Measurements from ENCODE around the gene CRB3. TPM values are rescaled to one million over a fixed set of nuclear protein-coding genes. Genes with fewer than 3 reads are reported as not detected.

Gene CRB3
- total RNA-seq, 1 experiment from 2014 or later = 53.9 TPM

- intact Hi-C loops (cut with micrococcal nuclease; ENCODE audit: unreplicated experiment) = loop anchor here (1.0 kb wide), 1 partner anchor 17 kb away; no protein-coding TSS in a partner anchor
- Histone ChIP-seq H3K27me3 (replicated peaks; ENCODE audit: control insufficient read depth, insufficient read depth, low read length) (no peaks in the 10 kb centered on the region), H3K4me1 (no peaks in the 10 kb centered on the region), H3K9me3 (no peaks in the 10 kb centered on the region), H3K36me3 (ENCODE audit: control insufficient read depth, insufficient read depth, low read length) (peaks cover 3% of the 10 kb centered on the region), H3K4me3 (ENCODE audit: low read depth, low read length) (peak within 1 kb of the TSS; percentile 50)
- peak within 1 kb of the TSS; percentile 87 for H3K27ac Mint-ChIP-seq (ENCODE audit: unreplicated experiment)
- ChIA-PET POLR2A (interaction anchor here (0.8 to 1.4 kb wide), 2 partner anchors 34 to 87 kb away, joined by 3 to 9 read pairs; partner anchors contain the start of genes ALKBH7 and KHSRP), CTCF (interaction anchor here (0.6 to 0.7 kb wide), 2 partner anchors 34 to 883 kb away, joined by 3 read pairs; partner anchors contain the start of gene KHSRP)
- no peaks in the 10 kb centered on the region for H3K9me3 Mint-ChIP-seq (ENCODE audit: unreplicated experiment)
- peaks cover 35% of the 10 kb centered on the region for H3K36me3 Mint-ChIP-seq (ENCODE audit: insufficient read depth, unreplicated experiment)
- TF ChIP-seq CTCF (IDR thresholded peaks at IDR 0.05; ENCODE audit: insufficient read depth in 1 of 2, low read depth in 1 of 2, low read length in 1 of 2, severe bottlenecking in 1 of 2, unreplicated experiment in 1 of 2) = no peak
- peak within 1 kb of the TSS; percentile 86 for H3K4me3 Mint-ChIP-seq (ENCODE audit: unreplicated experiment)
- H3K27me3 Mint-ChIP-seq (ENCODE audit: insufficient read depth, unreplicated experiment) = no peaks in the 10 kb centered on the region
- peak; percentile 84 to 85 for DNase-seq
- BruUV-seq (replicated peaks) = no TSS peak
- H3K4me1 Mint-ChIP-seq (ENCODE audit: low read depth, unreplicated experiment) = peaks cover 7% of the 10 kb centered on the region
Observed at GRCh38 chr19:6459262-6460098, 4.6 kb upstream of the CRB3 start, which contains the start of gene SLC25A23. TSS of gene SLC25A23 (minus strand) at chr19:6459792. CDS start at chr19:6459628, 164 bp downstream.

GRCh38 chr19:6460099-6460884 lies 3.8 kb upstream of the CRB3 start:
- Mint-ChIP-seq H3K4me1 (ENCODE audit: low read depth, unreplicated experiment) (peaks cover 15% of the 10 kb centered on the region), H3K4me3 (ENCODE audit: unreplicated experiment) (peak overlapping the region; percentile 86), H3K27me3 (ENCODE audit: insufficient read depth, unreplicated experiment) (no peaks in the 10 kb centered on the region), H3K36me3 (ENCODE audit: insufficient read depth, unreplicated experiment) (peaks cover 37% of the 10 kb centered on the region), H3K9me3 (ENCODE audit: unreplicated experiment) (no peaks in the 10 kb centered on the region), H3K27ac (ENCODE audit: unreplicated experiment) (peak overlapping the region; percentile 87)
- ChIA-PET CTCF (interaction anchor here (0.6 to 0.7 kb wide), 2 partner anchors 35 to 882 kb away, joined by 3 read pairs; partner anchors contain the start of gene KHSRP), POLR2A (interaction anchor here (1.4 kb wide), 1 partner anchor 35 kb away, joined by 9 read pairs; the partner anchor contains the start of gene KHSRP)
- intact Hi-C loops (cut with micrococcal nuclease; ENCODE audit: unreplicated experiment) = loop anchor here (1.0 kb wide), 1 partner anchor 16 kb away; no protein-coding TSS in a partner anchor
- TF ChIP-seq CTCF (IDR thresholded peaks at IDR 0.05; ENCODE audit: insufficient read depth in 1 of 2, low read depth in 1 of 2, low read length in 1 of 2, severe bottlenecking in 1 of 2, unreplicated experiment in 1 of 2) = peak; percentile 55 to 65
- Histone ChIP-seq H3K27me3 (replicated peaks; ENCODE audit: control insufficient read depth, insufficient read depth, low read length) (no peaks in the 10 kb centered on the region), H3K36me3 (ENCODE audit: control insufficient read depth, insufficient read depth, low read length) (peaks cover 3% of the 10 kb centered on the region), H3K9me3 (no peaks in the 10 kb centered on the region), H3K4me1 (no peaks in the 10 kb centered on the region), H3K4me3 (ENCODE audit: low read depth, low read length) (peak overlapping the region; percentile 50)
- peak; percentile 98 for DNase-seq
- BruUV-seq (replicated peaks) = TSS peak; percentile 70

- peaks cover 56% of the 10 kb centered on the region for H3K36me3 Mint-ChIP-seq (ENCODE audit: insufficient read depth, unreplicated experiment)
- H3K4me3 Mint-ChIP-seq (ENCODE audit: unreplicated experiment) = peak overlapping the region; percentile 98
- no peaks in the 10 kb centered on the region for H3K4me1 ChIP-seq
- H3K4me1 Mint-ChIP-seq (ENCODE audit: low read depth, unreplicated experiment) = peaks cover 13% of the 10 kb centered on the region
- no peaks in the 10 kb centered on the region for H3K9me3 ChIP-seq
- intact Hi-C loops (cut with micrococcal nuclease; ENCODE audit: unreplicated experiment) = loop anchor here (2.0 kb wide), 1 partner anchor 40 kb away; the partner anchor contains the start of gene KHSRP
- H3K27me3 ChIP-seq (replicated peaks; ENCODE audit: control insufficient read depth, insufficient read depth, low read length) = no peaks in the 10 kb centered on the region
- POLR2A ChIA-PET = interaction anchor here (1.2 kb wide), 1 partner anchor 11 kb away, joined by 4 read pairs; no protein-coding TSS in a partner anchor
- CTCF ChIA-PET = interaction anchor here (1.5 kb wide), 1 partner anchor 11 kb away, joined by 3 read pairs; no protein-coding TSS in a partner anchor
- no TSS peak for BruUV-seq (replicated peaks)
- peak overlapping the region; percentile 92 for H3K4me3 ChIP-seq (ENCODE audit: low read depth, low read length)
- H3K9me3 Mint-ChIP-seq (ENCODE audit: unreplicated experiment) = no peaks in the 10 kb centered on the region
- H3K27me3 Mint-ChIP-seq (ENCODE audit: insufficient read depth, unreplicated experiment) = no peaks in the 10 kb centered on the region
- no peak for DNase-seq
- peak overlapping the region; percentile 95 for H3K27ac Mint-ChIP-seq (ENCODE audit: unreplicated experiment)
- TF ChIP-seq CTCF (IDR thresholded peaks at IDR 0.05; ENCODE audit: insufficient read depth in 1 of 2, low read depth in 1 of 2, low read length in 1 of 2, severe bottlenecking in 1 of 2, unreplicated experiment in 1 of 2) = no peak
- H3K36me3 ChIP-seq (ENCODE audit: control insufficient read depth, insufficient read depth, low read length) = peaks cover 4% of the 10 kb centered on the region
Observed at GRCh38 chr19:6465006-6465405, 935 bp downstream of the CRB3 start.

Data from Caco-2 (cell line).